ENCODE results near the gene PEAK1. TPM values are rescaled to one million over a fixed set of nuclear protein-coding genes. Genes with fewer than 3 reads are reported as not detected.

Gene PEAK1
- total and polyA plus RNA-seq, 7 experiments from 2014 or later, result 1.2 to 31.0 (median 12.7) TPM

DNA sequence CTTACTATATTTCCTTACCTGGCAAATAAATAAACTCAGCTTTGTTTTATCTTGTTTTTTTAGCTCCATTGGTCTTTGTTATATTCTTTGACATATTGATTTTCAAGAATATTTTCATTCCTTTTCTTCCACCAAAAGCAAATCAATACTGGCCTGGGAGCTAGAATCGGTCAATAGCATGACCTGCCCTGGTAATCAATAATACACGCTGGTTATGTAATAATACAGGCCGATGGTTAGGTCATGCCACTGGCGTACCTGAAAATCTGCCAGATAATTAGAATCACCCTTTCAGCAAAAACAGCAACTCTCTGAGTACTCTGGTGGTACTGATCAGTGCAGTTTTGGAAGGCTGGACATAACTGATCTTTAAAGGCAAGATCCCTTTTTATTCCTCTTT, 39.9 kb downstream of the PEAK1 start:
- H3K9me3 ChIP-seq (ENCODE audit: control insufficient read depth in 2 of 3, low read length in 3 of 3), result no peaks in the 10 kb centered on the region
- intact Hi-C loops (cut with micrococcal nuclease), result no loop called here
- peaks cover 0 to 4% (median 0%) of the 10 kb centered on the region in 5 donors for H3K36me3 Mint-ChIP-seq
- POLR2A ChIA-PET, result no interaction called here
- H3K27me3 Mint-ChIP-seq, result no peaks in the 10 kb centered on the region
- DNase-seq, result no peak
- CTCF ChIA-PET, result interaction anchor here (0.7 kb wide), 1 partner anchor 35 kb away, joined by 3 read pairs; no protein-coding TSS in a partner anchor
- H3K4me1 Mint-ChIP-seq, result peaks cover 0 to 17% (median 6%) of the 10 kb centered on the region in 7 donors
- no peak overlapping the region for H3K4me3 ChIP-seq (ENCODE audit: low read length)
- H3K9me3 Mint-ChIP-seq, result no peaks in the 10 kb centered on the region
- H3K27ac ChIP-seq (ENCODE audit: low read depth, low read length), result no peak overlapping the region
- H3K4me1 ChIP-seq (ENCODE audit: control insufficient read depth in 2 of 2, insufficient read depth in 2 of 2, low read length in 2 of 2), result no peaks in the 10 kb centered on the region
- H3K27ac Mint-ChIP-seq, result no peak overlapping the region
- no peak for ATAC-seq
- H3K36me3 ChIP-seq (ENCODE audit: control insufficient read depth in 2 of 3, insufficient read depth in 3 of 3, low read length in 3 of 3), result no peaks in the 10 kb centered on the region
- no peaks in the 10 kb centered on the region for H3K27me3 ChIP-seq (ENCODE audit: control insufficient read depth in 2 of 2, insufficient read depth in 2 of 2, low read length in 2 of 2)
- no peak overlapping the region for H3K4me3 Mint-ChIP-seq

DNA sequence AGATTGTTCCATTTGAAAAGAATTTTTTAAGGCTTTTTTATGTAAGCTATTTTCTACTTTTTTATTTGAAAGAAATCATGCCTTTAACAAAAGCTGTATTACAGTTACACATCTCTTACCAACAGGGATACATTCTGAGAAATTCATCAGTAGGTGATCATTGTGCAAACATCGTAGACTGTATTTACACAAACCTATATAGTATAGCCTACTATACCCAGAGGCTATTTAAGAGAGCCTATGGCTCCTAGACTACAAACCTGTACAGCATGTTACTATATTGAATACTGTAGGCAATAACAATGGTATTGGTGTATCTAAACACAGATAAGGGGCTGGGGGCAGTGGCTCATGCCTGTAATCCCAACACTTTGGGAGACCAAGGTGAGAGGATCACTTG, 43.1 kb downstream of the PEAK1 start:
- Mint-ChIP-seq H3K27me3 (no peaks in the 10 kb centered on the region), H3K36me3 (peaks cover 0 to 1% (median 0%) of the 10 kb centered on the region in 5 donors), H3K9me3 (peaks cover 0 to 3% (median 0%) of the 10 kb centered on the region in 11 donors), H3K4me1 (peaks cover 0 to 5% (median 0%) of the 10 kb centered on the region in 7 donors), H3K27ac (no peak overlapping the region), H3K4me3 (no peak overlapping the region)
- H3K27me3 ChIP-seq (ENCODE audit: control insufficient read depth in 2 of 2, insufficient read depth in 2 of 2, low read length in 2 of 2), result no peaks in the 10 kb centered on the region
- no peaks in the 10 kb centered on the region for H3K9me3 ChIP-seq (ENCODE audit: control insufficient read depth in 2 of 3, low read length in 3 of 3)
- no peaks in the 10 kb centered on the region for H3K4me1 ChIP-seq (ENCODE audit: control insufficient read depth in 2 of 2, insufficient read depth in 2 of 2, low read length in 2 of 2)
- no peak overlapping the region for H3K4me3 ChIP-seq (ENCODE audit: low read length)
- no peak for ATAC-seq
- intact Hi-C loops (cut with micrococcal nuclease), result no loop called here
- CTCF ChIA-PET, result no interaction called here
- POLR2A ChIA-PET, result no interaction called here
- DNase-seq, result no peak
- no peaks in the 10 kb centered on the region for H3K36me3 ChIP-seq (ENCODE audit: control insufficient read depth in 2 of 3, insufficient read depth in 3 of 3, low read length in 3 of 3)
- H3K27ac ChIP-seq (ENCODE audit: low read depth, low read length), result no peak overlapping the region

DNA sequence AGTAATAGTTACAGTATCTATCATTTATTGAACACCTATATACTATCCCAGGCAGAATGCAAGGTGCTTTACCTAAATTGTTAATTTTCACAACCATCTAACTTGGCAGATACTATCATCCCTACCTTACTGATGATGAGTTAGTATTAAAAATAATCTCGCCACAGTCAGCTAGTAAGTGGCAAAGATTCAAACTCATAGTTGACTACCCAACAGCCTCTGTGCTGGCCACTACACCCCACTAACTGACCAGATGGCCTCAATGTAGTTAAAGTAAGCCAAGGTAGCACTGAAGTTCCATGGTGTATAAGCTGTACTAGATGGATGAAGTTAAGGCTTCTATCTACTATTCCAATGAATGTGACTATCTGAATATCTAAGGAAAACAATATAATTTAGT, 44.8 kb downstream of the PEAK1 start:
- Mint-ChIP-seq H3K36me3 (peaks cover 0 to 1% (median 0%) of the 10 kb centered on the region in 5 donors), H3K9me3 (peaks cover 0 to 3% (median 0%) of the 10 kb centered on the region in 11 donors), H3K4me1 (peaks cover 0 to 5% (median 0%) of the 10 kb centered on the region in 7 donors), H3K27ac (no peak overlapping the region), H3K27me3 (no peaks in the 10 kb centered on the region), H3K4me3 (no peak overlapping the region)
- Histone ChIP-seq H3K36me3 (ENCODE audit: control insufficient read depth in 2 of 3, insufficient read depth in 3 of 3, low read length in 3 of 3) (no peaks in the 10 kb centered on the region), H3K9me3 (ENCODE audit: control insufficient read depth in 2 of 3, low read length in 3 of 3) (no peaks in the 10 kb centered on the region), H3K27me3 (ENCODE audit: control insufficient read depth in 2 of 2, insufficient read depth in 2 of 2, low read length in 2 of 2) (no peaks in the 10 kb centered on the region), H3K27ac (ENCODE audit: low read depth, low read length) (no peak overlapping the region), H3K4me3 (ENCODE audit: low read length) (no peak overlapping the region), H3K4me1 (ENCODE audit: control insufficient read depth in 2 of 2, insufficient read depth in 2 of 2, low read length in 2 of 2) (no peaks in the 10 kb centered on the region)
- ChIA-PET CTCF (no interaction called here), POLR2A (no interaction called here)
- ATAC-seq (no peak), DNase-seq (no peak)
- intact Hi-C loops (cut with micrococcal nuclease), result no loop called here

DNA sequence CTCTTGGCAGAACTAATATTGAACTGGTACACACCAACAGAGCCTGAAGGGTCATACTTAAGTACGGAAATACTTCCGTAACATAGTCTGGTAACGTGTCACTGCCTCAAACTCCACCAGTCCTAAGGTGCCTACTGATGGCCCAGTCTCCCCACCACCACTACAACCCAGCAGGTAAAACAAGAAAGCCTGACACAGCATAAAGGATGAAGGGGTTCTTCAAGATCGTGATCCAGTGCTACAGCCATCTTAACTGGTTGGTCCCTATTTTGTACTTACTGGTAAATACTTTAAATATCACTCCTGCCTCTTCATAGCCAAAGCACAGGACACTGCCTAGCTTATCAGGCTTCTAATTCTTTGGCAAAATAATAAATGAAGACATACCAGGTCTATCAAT, 46.5 kb downstream of the PEAK1 start:
- H3K27ac ChIP-seq (ENCODE audit: low read depth, low read length), result no peak overlapping the region
- DNase-seq, result no peak
- intact Hi-C loops (cut with micrococcal nuclease), result no loop called here
- CTCF ChIA-PET, result no interaction called here
- Mint-ChIP-seq H3K36me3 (peaks cover 0 to 1% (median 0%) of the 10 kb centered on the region in 5 donors), H3K27me3 (no peaks in the 10 kb centered on the region), H3K27ac (no peak overlapping the region), H3K4me3 (no peak overlapping the region), H3K9me3 (peaks cover 0 to 3% (median 0%) of the 10 kb centered on the region in 11 donors), H3K4me1 (peaks cover 0 to 5% (median 0%) of the 10 kb centered on the region in 7 donors)
- no peaks in the 10 kb centered on the region for H3K27me3 ChIP-seq (ENCODE audit: control insufficient read depth in 2 of 2, insufficient read depth in 2 of 2, low read length in 2 of 2)
- no peaks in the 10 kb centered on the region for H3K4me1 ChIP-seq (ENCODE audit: control insufficient read depth in 2 of 2, insufficient read depth in 2 of 2, low read length in 2 of 2)
- H3K9me3 ChIP-seq (ENCODE audit: control insufficient read depth in 2 of 3, low read length in 3 of 3), result no peaks in the 10 kb centered on the region
- H3K4me3 ChIP-seq (ENCODE audit: low read length), result no peak overlapping the region
- no peaks in the 10 kb centered on the region for H3K36me3 ChIP-seq (ENCODE audit: control insufficient read depth in 2 of 3, insufficient read depth in 3 of 3, low read length in 3 of 3)
- no peak for ATAC-seq
- POLR2A ChIA-PET, result no interaction called here

DNA sequence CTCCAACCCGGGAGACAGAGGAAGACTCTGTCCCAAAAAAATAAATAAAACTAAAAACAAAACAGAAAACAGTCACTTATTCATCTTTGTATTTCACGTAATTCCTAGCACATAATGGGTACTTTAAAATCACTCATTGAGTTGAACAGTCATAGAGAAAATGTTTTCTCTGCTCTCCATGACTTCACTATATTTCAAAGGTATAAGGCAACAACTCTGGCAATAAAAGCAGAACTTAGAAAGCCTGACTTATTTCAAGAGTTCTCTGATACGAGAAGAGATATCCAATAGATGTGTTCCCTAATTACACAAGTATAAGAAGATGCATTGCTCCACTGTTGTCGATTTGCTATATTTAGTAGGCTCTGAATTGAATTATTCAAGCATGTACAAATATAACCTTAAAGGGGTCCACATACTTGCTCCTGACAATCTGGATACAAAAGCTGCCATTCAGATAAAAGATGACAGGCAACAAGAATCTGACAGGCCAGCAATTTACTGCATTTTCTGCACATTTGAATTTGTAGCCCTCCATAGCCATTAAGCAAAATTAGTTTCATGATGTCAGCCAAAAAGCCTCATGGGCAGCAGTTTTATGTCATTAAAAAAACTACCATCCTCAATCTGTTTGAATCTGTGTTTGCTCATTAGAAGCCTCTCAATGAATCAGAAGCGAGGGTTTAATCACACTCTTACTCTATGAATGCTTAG, 47.9 kb downstream of the PEAK1 start:
- H3K4me3 Mint-ChIP-seq, result no peak overlapping the region
- CTCF ChIA-PET, result no interaction called here
- H3K4me1 Mint-ChIP-seq, result peaks cover 0 to 5% (median 0%) of the 10 kb centered on the region in 7 donors
- peaks cover 0 to 1% (median 0%) of the 10 kb centered on the region in 5 donors for H3K36me3 Mint-ChIP-seq
- Histone ChIP-seq H3K27ac (ENCODE audit: low read depth, low read length) (no peak overlapping the region), H3K36me3 (ENCODE audit: control insufficient read depth in 2 of 3, insufficient read depth in 3 of 3, low read length in 3 of 3) (no peaks in the 10 kb centered on the region), H3K4me1 (ENCODE audit: control insufficient read depth in 2 of 2, insufficient read depth in 2 of 2, low read length in 2 of 2) (no peaks in the 10 kb centered on the region), H3K4me3 (ENCODE audit: low read length) (no peak overlapping the region), H3K27me3 (ENCODE audit: control insufficient read depth in 2 of 2, insufficient read depth in 2 of 2, low read length in 2 of 2) (no peaks in the 10 kb centered on the region), H3K9me3 (ENCODE audit: control insufficient read depth in 2 of 3, low read length in 3 of 3) (no peaks in the 10 kb centered on the region)
- H3K27me3 Mint-ChIP-seq, result no peaks in the 10 kb centered on the region
- H3K27ac Mint-ChIP-seq, result no peak overlapping the region
- intact Hi-C loops (cut with micrococcal nuclease), result no loop called here
- POLR2A ChIA-PET, result no interaction called here
- ATAC-seq (no peak), DNase-seq (no peak)
- peaks cover 0 to 3% (median 0%) of the 10 kb centered on the region in 11 donors for H3K9me3 Mint-ChIP-seq

DNA sequence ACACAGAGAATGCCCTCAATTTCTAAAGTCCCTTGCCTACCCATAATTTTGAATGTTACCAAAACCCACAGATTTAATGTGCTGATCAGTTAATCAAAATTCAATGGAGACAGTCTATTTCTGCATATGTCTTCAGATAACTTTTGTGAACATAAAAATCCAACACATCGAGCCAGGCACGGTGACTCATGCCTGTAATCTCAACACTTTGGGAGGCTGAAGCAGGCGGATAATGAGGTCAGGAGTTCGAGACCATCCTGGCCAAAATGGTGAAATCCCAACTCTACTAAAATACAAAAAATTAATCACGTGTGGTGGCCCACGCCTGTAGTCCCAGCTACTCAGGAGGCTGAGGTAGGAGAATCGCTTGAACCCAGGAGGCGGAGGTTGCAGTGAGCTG, 49.3 kb downstream of the PEAK1 start:
- H3K27me3 Mint-ChIP-seq, result no peaks in the 10 kb centered on the region
- no peaks in the 10 kb centered on the region for H3K36me3 ChIP-seq (ENCODE audit: control insufficient read depth in 2 of 3, insufficient read depth in 3 of 3, low read length in 3 of 3)
- no peaks in the 10 kb centered on the region for H3K9me3 ChIP-seq (ENCODE audit: control insufficient read depth in 2 of 3, low read length in 3 of 3)
- ChIA-PET CTCF (no interaction called here), POLR2A (no interaction called here)
- no peaks in the 10 kb centered on the region for H3K4me1 ChIP-seq (ENCODE audit: control insufficient read depth in 2 of 2, insufficient read depth in 2 of 2, low read length in 2 of 2)
- intact Hi-C loops (cut with micrococcal nuclease), result no loop called here
- DNase-seq (no peak), ATAC-seq (no peak)
- H3K27me3 ChIP-seq (ENCODE audit: control insufficient read depth in 2 of 2, insufficient read depth in 2 of 2, low read length in 2 of 2), result no peaks in the 10 kb centered on the region
- H3K27ac ChIP-seq (ENCODE audit: low read depth, low read length), result no peak overlapping the region
- peaks cover 0 to 4% (median 0%) of the 10 kb centered on the region in 5 donors for H3K36me3 Mint-ChIP-seq
- no peak overlapping the region for H3K27ac Mint-ChIP-seq
- H3K4me3 Mint-ChIP-seq, result no peak overlapping the region
- H3K9me3 Mint-ChIP-seq, result peaks cover 0 to 5% (median 0%) of the 10 kb centered on the region in 11 donors
- no peaks in the 10 kb centered on the region for H3K4me1 Mint-ChIP-seq
- no peak overlapping the region for H3K4me3 ChIP-seq (ENCODE audit: low read length)

DNA sequence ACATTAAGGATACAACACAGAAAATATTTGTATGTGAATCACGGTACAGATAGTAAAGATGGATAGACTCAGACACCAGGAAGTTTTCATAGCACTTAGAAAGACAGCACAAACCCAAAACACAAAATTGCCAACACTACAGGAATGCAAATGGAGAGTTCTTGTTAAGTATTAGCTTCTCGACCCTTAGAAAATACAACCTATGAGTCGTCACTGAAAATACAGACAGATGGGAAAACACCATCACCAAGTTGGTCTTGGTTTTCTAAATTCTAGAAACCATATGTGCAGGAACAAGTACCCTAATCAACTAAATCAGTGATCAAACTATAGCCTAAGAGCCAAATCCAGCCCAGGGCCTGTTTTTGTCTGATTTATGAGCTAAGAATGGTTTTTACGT, 50.7 kb downstream of the PEAK1 start:
- DNase-seq (no peak), ATAC-seq (no peak)
- no peak overlapping the region for H3K27ac Mint-ChIP-seq
- Histone ChIP-seq H3K4me1 (ENCODE audit: control insufficient read depth in 2 of 2, insufficient read depth in 2 of 2, low read length in 2 of 2) (no peaks in the 10 kb centered on the region), H3K9me3 (ENCODE audit: control insufficient read depth in 2 of 3, low read length in 3 of 3) (no peaks in the 10 kb centered on the region), H3K4me3 (ENCODE audit: low read length) (no peak overlapping the region), H3K27ac (ENCODE audit: low read depth, low read length) (no peak overlapping the region), H3K27me3 (ENCODE audit: control insufficient read depth in 2 of 2, insufficient read depth in 2 of 2, low read length in 2 of 2) (no peaks in the 10 kb centered on the region), H3K36me3 (ENCODE audit: control insufficient read depth in 2 of 3, insufficient read depth in 3 of 3, low read length in 3 of 3) (no peaks in the 10 kb centered on the region)
- H3K9me3 Mint-ChIP-seq, result peaks cover 0 to 5% (median 0%) of the 10 kb centered on the region in 11 donors
- H3K4me1 Mint-ChIP-seq, result no peaks in the 10 kb centered on the region
- CTCF ChIA-PET, result no interaction called here
- intact Hi-C loops (cut with micrococcal nuclease), result no loop called here
- no peaks in the 10 kb centered on the region for H3K27me3 Mint-ChIP-seq
- H3K4me3 Mint-ChIP-seq, result no peak overlapping the region
- POLR2A ChIA-PET, result no interaction called here
- peaks cover 0 to 4% (median 0%) of the 10 kb centered on the region in 5 donors for H3K36me3 Mint-ChIP-seq
